Subcutaneous abdominal adipose tissue (tissue), 5 donors: ENCODE results near the gene SLAMF9.

ENCODE experiments used
- H3K27ac ChIP-seq: one replicate; pipeline ENCODE4 v1.7.0; 2013; ENCODE audit warnings: low read depth, mild to moderate bottlenecking, inconsistent platforms, low read length, moderate library complexity
- H3K27me3 ChIP-seq, 5 donors: one replicate each; pipeline ENCODE4 v1.7.0; 2013; ENCODE audit warnings: low read length in 5 of 5, inconsistent platforms in 1 of 5; ENCODE audit not compliant: control insufficient read depth in 5 of 5, insufficient read depth in 4 of 5
- H3K36me3 ChIP-seq, 5 donors: one replicate each; pipeline ENCODE4 v1.7.0; 2013; ENCODE audit warnings: low read length in 5 of 5; ENCODE audit not compliant: control insufficient read depth in 5 of 5, insufficient read depth in 5 of 5
- H3K4me1 ChIP-seq, 5 donors: one replicate each; pipeline ENCODE4 v1.7.0; 2013; ENCODE audit warnings: low read length in 5 of 5, mild to moderate bottlenecking in 3 of 5, moderate library complexity in 1 of 5; ENCODE audit not compliant: control insufficient read depth in 5 of 5, insufficient read depth in 5 of 5
- H3K4me3 ChIP-seq, 5 donors: one replicate each; pipeline ENCODE4 v1.7.0; 2013; ENCODE audit warnings: low read length in 5 of 5, low read depth in 1 of 5
- H3K9ac ChIP-seq, 5 donors: one replicate each; pipeline ENCODE4 v1.7.0; 2013; ENCODE audit warnings: low read length in 5 of 5, mild to moderate bottlenecking in 4 of 5, moderate library complexity in 3 of 5
- H3K9me3 ChIP-seq, 5 donors: one replicate each; pipeline ENCODE4 v1.7.0; 2013; ENCODE audit warnings: low read length in 5 of 5; ENCODE audit not compliant: control insufficient read depth in 5 of 5
- donor health status: healthy.
- donor health status: healthy.
- donor health status: healthy.
- donor health status: healthy.
- donor health status: healthy.

SLAMF9 gene

DNA sequence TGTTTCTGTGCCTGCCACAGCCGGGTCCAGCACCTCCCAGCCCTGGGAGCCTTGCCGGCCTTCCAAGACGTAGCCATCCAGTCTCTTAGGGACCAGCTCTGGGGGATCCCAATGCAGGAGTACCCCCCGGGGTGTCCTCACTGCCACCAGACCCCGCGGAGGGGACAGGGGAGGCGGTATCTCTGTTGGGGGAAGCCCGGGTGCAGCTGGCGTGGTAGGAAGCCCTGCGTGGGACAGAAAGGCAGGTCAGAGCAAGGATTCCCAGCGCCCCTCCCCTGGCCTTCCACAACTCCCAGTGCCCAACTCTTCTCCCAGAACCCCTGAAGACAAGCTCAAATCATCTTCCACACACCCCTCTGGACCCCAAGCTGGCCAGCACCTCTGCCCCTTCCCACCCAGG is 23.8 kb downstream of the SLAMF9 start:
- no peak overlapping the region for H3K4me3 ChIP-seq
- no peaks in the 10 kb centered on the region for H3K27me3 ChIP-seq
- no peaks in the 10 kb centered on the region for H3K36me3 ChIP-seq
- no peak overlapping the region for H3K27ac ChIP-seq
- no peaks in the 10 kb centered on the region for H3K9me3 ChIP-seq
- H3K9ac ChIP-seq = no peak overlapping the region
- H3K4me1 ChIP-seq = peaks cover 0 to 12% (median 10%) of the 10 kb centered on the region in 5 donors

DNA sequence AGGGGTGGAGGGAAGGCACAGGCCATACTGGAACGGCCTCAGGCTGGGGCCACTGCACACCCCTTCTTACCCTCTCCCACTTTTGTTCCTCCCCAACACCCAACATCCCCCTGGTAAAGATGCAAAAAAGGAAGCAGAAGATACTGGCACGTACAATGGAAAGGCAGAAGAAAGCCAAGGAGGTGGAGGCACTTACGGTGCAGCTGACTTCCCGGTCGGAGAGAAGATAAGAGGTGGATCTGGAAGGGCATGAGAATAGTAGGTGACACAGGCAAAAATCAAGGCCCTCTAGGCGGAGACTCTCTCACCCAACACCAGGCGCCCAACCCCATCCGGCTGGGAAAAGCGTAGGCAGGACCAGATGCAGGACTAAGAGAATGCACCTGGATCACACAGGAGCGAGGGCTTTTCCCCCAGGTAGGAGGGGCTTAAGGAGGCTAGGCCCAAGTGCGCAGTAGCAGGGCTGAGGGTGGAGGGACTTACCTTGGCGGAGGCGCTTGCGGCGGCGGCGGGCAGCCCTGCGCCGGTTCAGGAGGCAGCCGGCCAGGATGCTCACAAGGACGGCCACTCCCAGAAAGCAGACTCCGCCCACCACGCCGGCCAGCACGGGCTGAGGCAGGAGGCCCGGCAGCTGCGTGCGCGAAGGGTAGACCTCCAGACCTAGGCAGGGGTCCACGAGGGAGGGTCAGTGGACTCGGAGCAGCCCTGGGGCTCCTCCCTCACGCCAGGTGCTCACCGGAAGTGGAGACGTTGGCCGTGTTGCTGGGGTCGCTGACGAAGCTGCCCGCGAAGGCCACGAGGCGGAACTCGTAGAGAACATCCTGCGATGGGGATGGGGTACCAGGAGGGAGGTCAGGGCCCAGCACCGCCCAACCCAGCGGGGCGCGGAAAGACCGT is 24.6 kb downstream of the SLAMF9 start:
- no peaks in the 10 kb centered on the region for H3K9me3 ChIP-seq
- H3K27me3 ChIP-seq = no peaks in the 10 kb centered on the region
- H3K36me3 ChIP-seq = no peaks in the 10 kb centered on the region
- H3K4me1 ChIP-seq = peaks cover 0 to 18% (median 10%) of the 10 kb centered on the region in 5 donors
- no peak overlapping the region for H3K9ac ChIP-seq
- no peak overlapping the region for H3K4me3 ChIP-seq
- no peak overlapping the region for H3K27ac ChIP-seq

DNA sequence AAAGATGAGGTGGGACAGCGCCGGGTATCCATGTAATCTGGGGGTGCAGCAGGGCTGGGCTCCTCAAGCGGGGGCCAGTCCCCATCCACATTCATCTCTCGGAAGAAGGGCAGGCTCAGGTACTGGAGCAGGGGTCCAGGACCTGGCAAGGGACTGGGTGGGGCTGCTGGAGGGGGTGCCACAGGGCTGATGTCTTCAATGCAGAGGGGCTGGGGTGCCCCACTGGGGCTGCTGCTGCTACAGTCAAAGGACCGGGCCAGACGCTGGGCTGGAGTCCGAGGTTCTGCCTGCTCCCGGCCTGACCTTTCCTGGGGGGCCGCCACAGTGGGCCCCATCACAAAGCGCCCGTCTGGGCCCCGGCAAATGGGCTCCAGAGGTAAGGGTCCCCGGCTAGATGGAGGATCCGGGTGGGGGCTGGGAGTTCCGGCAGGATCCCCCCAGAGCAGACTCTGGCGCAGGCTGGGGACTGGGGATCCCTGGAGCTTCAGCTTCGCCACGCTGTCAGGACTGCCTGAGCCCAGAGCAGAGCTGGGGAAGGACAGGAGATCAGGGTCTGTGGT is 25.5 kb downstream of the SLAMF9 start:
- Histone ChIP-seq H3K9me3 (no peaks in the 10 kb centered on the region), H3K4me1 (peaks cover 0 to 26% (median 17%) of the 10 kb centered on the region in 5 donors), H3K27ac (no peak overlapping the region), H3K9ac (no peak overlapping the region), H3K36me3 (no peaks in the 10 kb centered on the region), H3K27me3 (no peaks in the 10 kb centered on the region), H3K4me3 (no peak overlapping the region)

DNA sequence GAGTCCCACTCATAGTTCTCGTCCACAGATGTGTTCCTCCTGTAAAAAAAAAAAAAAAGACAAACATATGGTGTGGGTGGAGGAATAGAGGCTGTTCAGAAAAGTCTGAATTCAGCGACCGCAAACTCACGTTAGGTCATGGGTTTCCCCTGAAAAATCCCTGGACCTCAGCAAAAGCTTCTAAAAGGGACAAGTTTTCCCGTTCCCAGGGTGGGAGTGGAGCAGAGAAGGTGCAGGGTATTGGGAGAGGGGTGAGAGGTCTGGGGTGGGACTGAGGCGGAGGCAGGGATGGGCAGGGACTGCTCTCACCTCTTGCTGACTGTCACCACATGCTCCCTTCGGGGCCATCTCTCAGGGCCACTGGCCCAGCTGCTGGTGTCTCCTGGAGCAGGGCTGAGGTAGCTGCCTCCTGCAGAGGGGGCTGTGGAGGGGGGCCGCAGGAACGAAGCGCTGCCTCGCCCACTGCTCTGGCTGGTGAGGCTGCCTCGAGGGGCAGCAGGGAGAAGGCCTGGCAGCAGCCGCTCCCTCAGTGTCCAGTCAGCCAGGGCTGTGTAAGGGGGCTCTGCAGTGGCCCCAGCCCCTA is 26.1 kb downstream of the SLAMF9 start:
- H3K27ac ChIP-seq = no peak overlapping the region
- peaks cover 0 to 32% (median 23%) of the 10 kb centered on the region in 5 donors for H3K4me1 ChIP-seq
- no peak overlapping the region for H3K9ac ChIP-seq
- H3K36me3 ChIP-seq = no peaks in the 10 kb centered on the region
- H3K27me3 ChIP-seq = no peaks in the 10 kb centered on the region
- no peaks in the 10 kb centered on the region for H3K9me3 ChIP-seq
- H3K4me3 ChIP-seq = no peak overlapping the region

DNA sequence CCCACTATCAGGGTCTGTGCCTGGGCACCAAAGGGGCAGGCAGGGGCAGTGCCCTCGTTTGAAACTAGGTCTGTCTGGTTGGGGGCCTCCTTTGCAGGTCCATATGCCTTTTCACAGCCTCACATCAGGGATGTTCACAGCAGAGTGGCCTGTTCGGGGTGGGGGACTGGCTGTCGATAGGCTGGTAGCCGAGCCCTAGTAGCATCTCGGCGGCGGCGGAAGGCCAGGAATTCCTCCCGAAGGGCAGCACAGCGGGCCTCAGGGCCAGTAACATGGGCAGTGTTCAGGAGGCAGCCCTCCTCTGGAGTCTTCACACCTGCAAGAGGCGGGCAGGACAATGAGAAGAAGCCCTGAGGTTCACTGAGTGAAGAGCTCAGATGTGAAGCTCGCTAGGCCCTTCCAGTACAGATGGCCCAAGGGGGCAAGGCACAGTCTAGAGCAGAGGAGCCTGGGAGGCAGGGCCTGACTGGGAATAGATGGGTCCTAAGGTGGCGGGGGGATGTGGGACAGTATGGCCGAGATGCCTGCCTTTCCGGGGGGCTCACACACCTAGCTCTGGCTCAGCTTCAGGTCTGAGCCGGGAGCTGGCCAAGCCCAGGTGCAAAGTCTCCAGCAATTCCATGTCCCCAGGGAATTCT is 26.7 kb downstream of the SLAMF9 start:
- H3K36me3 ChIP-seq = no peaks in the 10 kb centered on the region
- no peaks in the 10 kb centered on the region for H3K27me3 ChIP-seq
- H3K4me1 ChIP-seq = peaks cover 1 to 38% (median 29%) of the 10 kb centered on the region in 5 donors
- no peak overlapping the region for H3K27ac ChIP-seq
- no peak overlapping the region for H3K9ac ChIP-seq
- no peak overlapping the region for H3K4me3 ChIP-seq
- no peaks in the 10 kb centered on the region for H3K9me3 ChIP-seq

DNA sequence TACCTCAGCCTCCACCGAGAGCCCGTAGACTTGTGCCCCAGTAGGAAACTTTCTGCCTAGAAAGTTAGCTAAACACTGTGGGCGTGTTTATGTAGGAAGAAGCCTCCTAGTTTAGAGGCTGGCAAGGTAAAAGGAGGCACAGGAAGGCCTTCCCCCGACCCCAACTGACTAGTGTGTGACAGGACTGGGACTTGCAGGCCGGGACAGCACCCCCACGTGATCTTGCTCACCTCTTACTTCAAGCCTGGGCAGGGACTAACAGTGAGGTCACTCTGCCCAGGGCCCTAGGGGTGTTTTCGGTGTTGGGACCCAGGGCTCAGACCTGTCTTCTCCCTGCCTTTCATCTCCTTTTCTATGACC is 28.3 kb downstream of the SLAMF9 start:
- Histone ChIP-seq H3K36me3 (peaks cover 1 to 11% (median 2%) of the 10 kb centered on the region in 5 donors), H3K9ac (peak overlapping the region in 4 of 5 donors; percentile 91 to 99 (median 95)), H3K9me3 (no peaks in the 10 kb centered on the region), H3K4me1 (peaks cover 5 to 54% (median 42%) of the 10 kb centered on the region in 5 donors), H3K27ac (peak overlapping the region; percentile 97), H3K27me3 (no peaks in the 10 kb centered on the region), H3K4me3 (peak overlapping the region; percentile 84 to 100 (median 97))

DNA sequence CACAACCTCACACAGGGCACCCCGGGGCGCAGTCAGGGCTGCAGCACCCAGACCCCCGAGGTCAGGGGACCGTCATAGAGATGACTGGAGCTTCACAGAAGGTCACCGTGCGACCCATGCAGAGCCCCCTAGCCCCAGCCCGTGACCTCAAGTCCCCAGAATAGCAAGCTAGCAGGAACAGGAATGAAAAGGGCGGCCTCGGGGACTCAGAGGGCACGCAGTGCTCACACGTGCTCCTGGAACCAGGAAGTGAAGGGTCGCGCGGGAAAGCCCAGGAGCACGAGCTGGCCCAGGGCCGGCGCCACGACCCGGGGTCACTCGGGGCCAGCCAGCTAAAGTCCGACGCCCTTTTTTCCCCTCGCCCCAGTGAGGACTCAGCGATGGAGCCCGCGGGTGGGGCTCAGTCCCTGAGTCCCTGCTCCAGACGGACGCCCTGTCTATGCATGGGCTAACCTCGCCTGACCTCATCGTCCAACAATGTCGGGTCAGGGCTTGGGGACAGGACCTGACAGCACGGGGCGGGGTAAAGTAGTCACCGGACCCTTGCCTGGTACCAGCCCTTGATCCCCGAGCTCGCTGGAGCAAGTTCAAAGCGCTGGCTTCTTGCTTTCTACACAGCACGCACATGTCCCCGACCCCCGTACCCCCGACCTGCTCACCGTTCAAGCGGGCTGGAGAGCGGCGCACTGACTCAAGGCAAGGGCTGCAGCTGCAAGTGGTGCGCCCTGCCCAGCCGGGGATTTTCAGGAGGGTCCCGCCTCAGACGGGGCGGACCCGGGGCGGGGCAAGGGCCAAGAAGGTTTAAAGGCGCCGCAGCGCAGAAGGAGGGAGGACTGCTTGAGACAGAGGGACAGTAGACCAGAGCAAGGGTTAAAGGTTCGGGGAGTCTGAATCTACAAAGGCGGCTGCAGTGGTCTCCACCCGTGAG is 29.0 kb downstream of the SLAMF9 start, which contains the start of gene TAGLN2:
TSS of gene TAGLN2 (minus strand) at position 717 of the 928 bp plus-strand sequence. CDS start 4,998 bp downstream, outside the sequence.
- Histone ChIP-seq H3K9ac (peak within 1 kb of the TSS; percentile 77 to 99 (median 95)), H3K27ac (peak within 1 kb of the TSS; percentile 97), H3K4me1 (peaks cover 5 to 60% (median 49%) of the 10 kb centered on the region in 5 donors), H3K36me3 (peaks cover 4 to 17% (median 8%) of the 10 kb centered on the region in 5 donors), H3K9me3 (no peaks in the 10 kb centered on the region), H3K4me3 (peak within 1 kb of the TSS; percentile 84 to 100 (median 97)), H3K27me3 (no peaks in the 10 kb centered on the region)

DNA sequence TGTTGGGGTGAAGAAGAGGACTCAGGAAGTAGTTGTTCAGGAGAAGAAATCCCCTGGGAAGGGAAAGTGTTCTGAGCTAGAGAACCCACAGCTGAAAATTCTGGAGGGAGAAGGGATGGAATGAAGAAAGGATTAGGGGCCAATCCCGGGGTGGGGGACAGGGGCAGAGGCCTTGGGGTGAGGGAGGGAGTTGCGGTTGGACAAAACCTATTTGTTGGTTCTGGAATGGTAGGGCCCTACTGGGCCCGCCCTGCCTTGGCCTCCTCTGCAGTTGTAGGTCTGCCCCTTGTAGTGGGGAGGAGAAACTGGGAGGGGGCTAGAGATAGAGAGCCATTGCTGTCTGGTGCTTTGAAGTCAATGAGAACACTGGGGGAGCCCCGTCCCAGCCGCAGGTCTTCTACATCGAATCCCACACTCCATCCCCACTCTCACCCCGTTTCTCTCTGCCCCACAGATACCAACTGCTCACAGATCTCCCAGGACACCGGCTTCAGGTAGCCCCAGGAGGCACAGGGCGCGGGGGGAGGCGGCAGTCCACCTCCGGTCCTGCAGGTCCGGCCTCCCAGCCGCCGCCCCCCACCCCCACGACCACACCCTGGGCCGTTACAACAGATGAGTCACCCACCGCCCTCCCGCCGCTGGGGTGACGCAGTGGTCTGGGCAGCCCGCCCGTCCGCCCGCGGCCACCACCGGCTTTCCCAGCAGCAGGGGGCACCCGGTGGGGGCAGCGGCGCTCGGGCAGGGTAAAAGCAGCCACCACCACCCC is 29.8 kb downstream of the SLAMF9 start:
- Histone ChIP-seq H3K27me3 (no peaks in the 10 kb centered on the region), H3K36me3 (peaks cover 4 to 26% (median 16%) of the 10 kb centered on the region in 5 donors), H3K27ac (peak overlapping the region; percentile 97), H3K9ac (peak overlapping the region; percentile 77 to 99 (median 95)), H3K9me3 (no peaks in the 10 kb centered on the region), H3K4me1 (peaks cover 8 to 67% (median 51%) of the 10 kb centered on the region in 5 donors), H3K4me3 (peak overlapping the region; percentile 84 to 100 (median 92))
